Loucy (cell line): ENCODE measurements around the gene APCS.

Source experiments
- CTCF ChIP-seq: fragments of 200-600 bp; sonication (generic); conservative IDR thresholded peaks from 2 replicates; pipeline ENCODE4 v1.5.1; 2014; ENCODE audit warnings: mild to moderate bottlenecking, antibody characterized with exemption, low read length
- EZH2phosphoT487 ChIP-seq: fragments of 200-600 bp; IDR thresholded peaks from 2 replicates; pipeline ENCODE4 v1.6.1; 2018; ENCODE audit warnings: antibody characterized with exemption, mild to moderate bottlenecking, moderate library complexity, borderline replicate concordance

GRCh38 chr1:159587461-159587951 lies at the start of gene APCS:
- TF ChIP-seq CTCF (no peak), EZH2phosphoT487 (no peak)
